Caco-2 (cell line): ENCODE measurements around the gene P3H2. TPM values are rescaled to one million over a fixed set of nuclear protein-coding genes. Genes with fewer than 3 reads are reported as not detected.
"Not testable (repeated sequence)": the region's sequence is repeated elsewhere in the genome, so short reads cannot be mapped to it uniquely, and the experiment has no call there.

ENCODE experiments used
- BruUV-seq: library from RNA; stranded (reverse); fragments of 400-500 nt; replicated peaks from 2 replicates; lab custom pipeline; 2021; lab: Mats Ljungman, UMichigan
- CTCF ChIA-PET: fragments of 300-600 bp; sonication (Branson Sonifier 250); formaldehyde crosslinking; loops from one replicate; lab custom pipeline; 2022; ENCODE audit warnings: antibody characterized with exemption; lab: Charles Lee
- POLR2A ChIA-PET: fragments of 300-600 bp; sonication (Branson Sonifier 250); formaldehyde crosslinking; loops from one replicate; lab custom pipeline; 2022; ENCODE audit warnings: antibody characterized with exemption; lab: Charles Lee
- DNase-seq, 2 experiments: peaks; one replicate each; pipeline versions ENCODE4 v3.0.0 to v3.0.0-alpha.2; 2020 to 2022
- H3K27me3 ChIP-seq: replicated peaks from 2 replicates; pipeline ENCODE4 v1.6.0; 2011; ENCODE audit warnings: low read length; ENCODE audit not compliant: control insufficient read depth, insufficient read depth
- H3K36me3 ChIP-seq: 2 replicates; pipeline ENCODE4 v1.5.1; 2011; ENCODE audit warnings: low read length; ENCODE audit not compliant: control insufficient read depth, insufficient read depth
- H3K4me1 ChIP-seq: fragments of 250-450 bp; sonication (Bioruptor Pico); 2 replicates; pipeline ENCODE4 v1.5.1; 2020; ENCODE audit warnings: mild to moderate bottlenecking
- H3K4me3 ChIP-seq: 2 replicates; pipeline ENCODE4 v1.5.1; 2011; ENCODE audit warnings: low read depth, mild to moderate bottlenecking, control low read depth, low read length
- H3K9me3 ChIP-seq: fragments of 250-450 bp; sonication (Bioruptor Pico); 2 replicates; pipeline ENCODE4 v1.5.1; 2020; ENCODE audit warnings: mild to moderate bottlenecking, moderate library complexity
- H3K27ac Mint-ChIP-seq: one replicate; pipeline ENCODE4 v1.8.0; 2022; ENCODE audit warnings: mixed read lengths; ENCODE audit not compliant: unreplicated experiment
- H3K27me3 Mint-ChIP-seq: one replicate; pipeline ENCODE4 v1.8.0; 2022; ENCODE audit warnings: mixed read lengths; ENCODE audit not compliant: insufficient read depth, unreplicated experiment
- H3K36me3 Mint-ChIP-seq: one replicate; pipeline ENCODE4 v1.8.0; 2022; ENCODE audit warnings: mild to moderate bottlenecking, mixed read lengths; ENCODE audit not compliant: insufficient read depth, unreplicated experiment
- H3K4me1 Mint-ChIP-seq: one replicate; pipeline ENCODE4 v1.8.0; 2022; ENCODE audit warnings: low read depth, mixed read lengths; ENCODE audit not compliant: unreplicated experiment
- H3K4me3 Mint-ChIP-seq: one replicate; pipeline ENCODE4 v1.8.0; 2022; ENCODE audit warnings: mild to moderate bottlenecking, moderate library complexity, mixed read lengths; ENCODE audit not compliant: unreplicated experiment
- H3K9me3 Mint-ChIP-seq: one replicate; pipeline ENCODE4 v1.8.0; 2022; ENCODE audit warnings: mixed read lengths; ENCODE audit not compliant: unreplicated experiment
- intact Hi-C: fragments of 100-400 bp; cut with micrococcal nuclease; formaldehyde crosslinking; loops from one replicate; pipeline ENCODE4 v1.10.0; 2022; ENCODE audit not compliant: unreplicated experiment
- total RNA-seq: library from RNA; stranded (reverse); gene quantifications from 2 replicates; pipeline ENCODE4 v1.2.3, GENCODE V29; 2022
- TF ChIP-seq, protein P1 (sequence below), 2 experiments: fragments of 200-600 bp in 1 of 2; IDR thresholded peaks; 1 replicate in 1 of 2; 2 replicates in 1 of 2; pipeline versions ENCODE4 v1.5.1 to v1.8.0; 2011 to 2022; ENCODE audit warnings: antibody characterized with exemption in 1 of 2, control low read depth in 1 of 2, inconsistent platforms in 1 of 2, low read depth in 1 of 2, low read length in 1 of 2, mild to moderate bottlenecking in 1 of 2, moderate library complexity in 1 of 2; ENCODE audit not compliant: insufficient read depth in 1 of 2, severe bottlenecking in 1 of 2, unreplicated experiment in 1 of 2

The P3H2 gene
- total RNA-seq, 1 experiment from 2014 or later, result 55.8 TPM

DNA sequence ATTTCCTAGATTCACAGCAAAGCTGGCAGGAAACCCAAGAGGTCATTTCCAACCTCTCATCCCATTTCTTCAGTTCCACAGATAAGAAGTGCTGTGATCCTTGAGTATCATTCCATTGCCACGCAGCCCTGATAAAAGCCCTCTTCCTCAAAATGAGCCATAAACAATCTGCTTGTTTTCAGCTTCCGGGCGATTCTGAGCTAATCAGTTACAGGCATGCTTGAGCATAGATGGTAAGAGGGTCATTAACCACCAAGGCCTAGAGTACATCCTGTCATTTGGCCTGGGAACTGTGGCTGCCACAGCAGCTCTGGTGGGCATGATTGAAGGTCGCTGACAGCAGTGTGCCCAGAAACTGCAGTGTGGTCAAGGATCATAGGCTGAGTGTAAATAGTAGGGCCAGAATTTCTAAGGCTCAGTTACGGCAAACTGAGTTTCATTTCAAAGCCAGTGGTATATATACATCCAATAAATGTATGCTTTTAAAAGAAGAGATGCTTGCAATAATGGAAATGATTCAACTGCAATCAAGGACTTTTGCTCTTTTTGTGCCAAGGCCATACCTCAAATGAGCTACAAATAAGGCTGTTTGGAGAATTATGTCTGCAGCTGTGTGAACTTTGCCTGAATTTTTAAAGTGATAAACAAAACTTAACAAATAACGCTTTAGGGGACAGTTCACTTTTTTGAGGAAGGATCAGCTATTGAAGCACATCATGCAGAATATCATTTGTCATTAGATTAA lies 47.3 kb downstream of the P3H2 start:
- no TSS peak for BruUV-seq
- no peak overlapping the region for H3K27ac Mint-ChIP-seq
- Histone ChIP-seq H3K4me1 (peaks cover 11% of the 10 kb centered on the region), H3K27me3 (no peaks in the 10 kb centered on the region), H3K36me3 (no peaks in the 10 kb centered on the region), H3K4me3 (no peak overlapping the region), H3K9me3 (no peaks in the 10 kb centered on the region)
- CTCF ChIA-PET, result no interaction called here
- H3K27me3 Mint-ChIP-seq, result no peaks in the 10 kb centered on the region
- no peak overlapping the region for H3K4me3 Mint-ChIP-seq
- intact Hi-C loops, result no loop called here
- H3K36me3 Mint-ChIP-seq, result no peaks in the 10 kb centered on the region
- no peak for DNase-seq
- POLR2A ChIA-PET, result interaction anchor here (0.5 kb wide), 1 partner anchor 9 kb away, joined by 4 read pairs; no protein-coding TSS in a partner anchor
- TF ChIP-seq, protein P1, sequence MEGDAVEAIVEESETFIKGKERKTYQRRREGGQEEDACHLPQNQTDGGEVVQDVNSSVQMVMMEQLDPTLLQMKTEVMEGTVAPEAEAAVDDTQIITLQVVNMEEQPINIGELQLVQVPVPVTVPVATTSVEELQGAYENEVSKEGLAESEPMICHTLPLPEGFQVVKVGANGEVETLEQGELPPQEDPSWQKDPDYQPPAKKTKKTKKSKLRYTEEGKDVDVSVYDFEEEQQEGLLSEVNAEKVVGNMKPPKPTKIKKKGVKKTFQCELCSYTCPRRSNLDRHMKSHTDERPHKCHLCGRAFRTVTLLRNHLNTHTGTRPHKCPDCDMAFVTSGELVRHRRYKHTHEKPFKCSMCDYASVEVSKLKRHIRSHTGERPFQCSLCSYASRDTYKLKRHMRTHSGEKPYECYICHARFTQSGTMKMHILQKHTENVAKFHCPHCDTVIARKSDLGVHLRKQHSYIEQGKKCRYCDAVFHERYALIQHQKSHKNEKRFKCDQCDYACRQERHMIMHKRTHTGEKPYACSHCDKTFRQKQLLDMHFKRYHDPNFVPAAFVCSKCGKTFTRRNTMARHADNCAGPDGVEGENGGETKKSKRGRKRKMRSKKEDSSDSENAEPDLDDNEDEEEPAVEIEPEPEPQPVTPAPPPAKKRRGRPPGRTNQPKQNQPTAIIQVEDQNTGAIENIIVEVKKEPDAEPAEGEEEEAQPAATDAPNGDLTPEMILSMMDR (IDR thresholded peaks at IDR 0.05; ENCODE audit: insufficient read depth in 1 of 2, low read depth in 1 of 2, low read length in 1 of 2, severe bottlenecking in 1 of 2, unreplicated experiment in 1 of 2), result no peak
- H3K9me3 Mint-ChIP-seq, result no peaks in the 10 kb centered on the region
- H3K4me1 Mint-ChIP-seq, result peaks cover 17% of the 10 kb centered on the region

GRCh38 chr3:190072856-190073255 lies 47.8 kb downstream of the P3H2 start:
- Mint-ChIP-seq H3K9me3 (no peaks in the 10 kb centered on the region), H3K4me1 (peaks cover 17% of the 10 kb centered on the region), H3K27me3 (no peaks in the 10 kb centered on the region), H3K27ac (no peak overlapping the region), H3K4me3 (no peak overlapping the region), H3K36me3 (no peaks in the 10 kb centered on the region)
- TF ChIP-seq, protein P1 (IDR thresholded peaks at IDR 0.05; ENCODE audit: insufficient read depth in 1 of 2, low read depth in 1 of 2, low read length in 1 of 2, severe bottlenecking in 1 of 2, unreplicated experiment in 1 of 2), result no peak
- DNase-seq, result no peak
- Histone ChIP-seq H3K36me3 (no peaks in the 10 kb centered on the region), H3K4me3 (no peak overlapping the region), H3K9me3 (no peaks in the 10 kb centered on the region), H3K4me1 (peaks cover 11% of the 10 kb centered on the region), H3K27me3 (no peaks in the 10 kb centered on the region)
- CTCF ChIA-PET, result no interaction called here
- intact Hi-C loops, result no loop called here
- no TSS peak for BruUV-seq
- POLR2A ChIA-PET, result no interaction called here

GRCh38 chr3:190071921-190072320 lies 48.8 kb downstream of the P3H2 start:
- CTCF ChIA-PET, BruUV-seq, H3K27me3 Mint-ChIP-seq, intact Hi-C loops, H3K9me3 Mint-ChIP-seq, H3K4me3 ChIP-seq, POLR2A ChIA-PET, H3K27ac Mint-ChIP-seq, H3K36me3 Mint-ChIP-seq, H3K36me3 ChIP-seq, H3K4me3 Mint-ChIP-seq, H3K27me3 ChIP-seq, DNase-seq, H3K4me1 Mint-ChIP-seq, H3K9me3 ChIP-seq, H3K4me1 ChIP-seq: not testable (repeated sequence)
